ENCODE data around the gene VSIG4. TPM values are rescaled to one million over a fixed set of nuclear protein-coding genes. Genes with fewer than 3 reads are reported as not detected.

VSIG4 gene
- total and polyA plus RNA-seq, 2 of the 13 experiments (the other 11 are each of a cell fraction or from before 2014, with no cell fraction given): not detected

- TF ChIP-seq ETS1 (CRISPR knock-in tag; IDR thresholded peaks at IDR 0.05) (no peak), SMC3 (IDR thresholded peaks at IDR 0.05; ENCODE audit: low read length) (no peak), MIXL1 (CRISPR knock-in tag; IDR thresholded peaks at IDR 0.05) (no peak)
Observed at GRCh38 chrX:66045894-66046293, 6.0 kb upstream of the VSIG4 start (continued).

- no peak for FAIRE-seq
- ChIA-PET POLR2A (no interaction called here), CTCF (ENCODE audit: low intra/inter-chr PET ratio, low total read pairs) (no interaction called here)
Observed at GRCh38 chrX:66043584-66043983, 3.7 kb upstream of the VSIG4 start.

More at GRCh38 chrX:66043584-66043983, 3.7 kb upstream of the VSIG4 start:
- in situ Hi-C loops (cut with HindIII; ENCODE audit: extremely low pct_ligation_motif_present, low pct_unique_long_range_greater_than_20kb): no loop called here
- no peaks in the 10 kb centered on the region for H4K20me1 ChIP-seq (ENCODE audit: insufficient read depth, low read length)
- WGBS (ENCODE audit: low lambda C conversion rate): 17% methylated on average over 3 of the region's 3 CpGs
- TF ChIP-seq CCAR2 (optimal IDR thresholded peaks at IDR 0.05; ENCODE audit: low read depth, low read length) (no peak), BRCA1 (CRISPR knock-in tag; IDR thresholded peaks at IDR 0.05) (no peak), REL (CRISPR knock-in tag; conservative IDR thresholded peaks at IDR 0.05) (no peak), ZNF331 (CRISPR knock-in tag; IDR thresholded peaks at IDR 0.05) (no peak), DPF2 (CRISPR knock-in tag; IDR thresholded peaks at IDR 0.05; ENCODE audit: borderline replicate concordance, low read depth) (no peak), ZNF333 (CRISPR knock-in tag; IDR thresholded peaks at IDR 0.05; ENCODE audit: borderline replicate concordance) (no peak), ZBTB7B (CRISPR knock-in tag; IDR thresholded peaks at IDR 0.05) (no peak), THRA (CRISPR knock-in tag; IDR thresholded peaks at IDR 0.05; ENCODE audit: borderline replicate concordance) (no peak), AKAP8 (CRISPR knock-in tag; IDR thresholded peaks at IDR 0.05) (no peak), ZFP36 (IDR thresholded peaks at IDR 0.05; ENCODE audit: borderline replicate concordance, low read depth, low read length, partially characterized antibody) (no peak)
- intact Hi-C loops (cut with micrococcal nuclease; ENCODE audit: unreplicated experiment): no loop called here
- no peak overlapping the region for H2AFZ ChIP-seq (ENCODE audit: low read length)
- no peak for ATAC-seq
- no peaks in the 10 kb centered on the region for H3K79me2 ChIP-seq (ENCODE audit: insufficient read depth, low read length)
- no peaks in the 10 kb centered on the region for H3K9me3 ChIP-seq (ENCODE audit: low read length)
- no TSS peak for BruUV-seq (replicated peaks)
- DNase-seq (ENCODE audit: low spot score): no peak
- H3K4me3 ChIP-seq (replicated peaks in 1 of 3; ENCODE audit: insufficient read depth in 1 of 3, low read depth in 2 of 3, low read length in 3 of 3): no peak overlapping the region
- H3K9ac ChIP-seq (ENCODE audit: insufficient read depth, low read depth, low read length): no peak overlapping the region
- H3K4me2 ChIP-seq (ENCODE audit: low read depth, low read length): no peak overlapping the region
- H3K4me1 ChIP-seq (ENCODE audit: insufficient read depth, low read length): no peaks in the 10 kb centered on the region
- H3K27me3 ChIP-seq (ENCODE audit: control insufficient read depth in 1 of 2, insufficient read depth in 2 of 2, low read length in 2 of 2): no peaks in the 10 kb centered on the region
- no peaks in the 10 kb centered on the region for H3K36me3 ChIP-seq (replicated peaks in 1 of 2; ENCODE audit: control insufficient read depth in 1 of 2, insufficient read depth in 2 of 2, low read length in 2 of 2)
- no peak overlapping the region for H3K27ac ChIP-seq (ENCODE audit: extremely low read length, insufficient read depth, low read length)

Data from HepG2 (cell line).